HG03575 (cell line): Measurements from ENCODE around the gene RNF217.
"Not testable (repeated sequence)": the region's sequence is repeated elsewhere in the genome, so short reads cannot be mapped to it uniquely, and the experiment has no call there.

Experiments
- ATAC-seq: cut with Tn5 transposase; IDR thresholded peaks from one replicate; pipeline ENCODE4 v1.9.1; 2021; ENCODE audit not compliant: unreplicated experiment, insufficient number of reproducible peaks, low FRiP score; ENCODE audit errors: extremely low read depth

RNF217 gene

DNA sequence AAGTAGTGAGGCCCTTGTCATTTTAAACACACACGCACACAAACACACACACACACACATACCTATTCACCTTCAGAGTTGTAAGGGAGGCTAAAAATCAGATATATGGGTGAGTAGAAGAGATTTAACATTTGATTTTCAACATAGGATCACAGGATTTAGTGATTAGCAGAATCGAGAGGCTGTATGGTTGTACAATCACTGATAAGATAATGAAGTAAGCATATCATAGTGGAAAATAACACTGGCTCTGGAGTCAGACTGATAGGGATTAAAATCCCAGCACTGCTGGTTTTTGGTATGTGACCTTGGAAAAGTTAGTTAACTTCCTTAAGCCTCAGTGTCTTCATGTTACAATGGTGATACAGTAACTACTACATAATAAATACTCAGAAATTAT, 40.8 kb downstream of the RNF217 start:
- ATAC-seq = no peak

DNA sequence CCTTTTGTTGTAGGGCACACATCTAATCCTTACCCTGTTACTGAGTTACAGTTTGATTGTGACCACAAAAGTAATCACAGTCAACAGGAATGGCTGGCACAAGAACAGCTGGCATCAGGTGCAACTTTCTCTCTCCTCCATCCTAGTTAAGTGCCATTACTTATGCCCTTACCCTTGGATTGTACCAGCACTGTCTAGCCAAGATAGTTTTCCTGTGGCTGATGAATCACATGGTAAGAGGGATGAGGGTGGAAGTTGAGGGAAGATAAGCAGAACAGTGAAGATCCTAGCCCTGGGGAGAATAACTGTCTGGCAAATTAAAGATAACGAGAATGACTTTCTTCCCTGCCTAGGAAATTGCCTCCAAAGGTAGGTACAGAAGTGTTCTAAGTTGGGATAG, 42.0 kb downstream of the RNF217 start:
- no peak for ATAC-seq

DNA sequence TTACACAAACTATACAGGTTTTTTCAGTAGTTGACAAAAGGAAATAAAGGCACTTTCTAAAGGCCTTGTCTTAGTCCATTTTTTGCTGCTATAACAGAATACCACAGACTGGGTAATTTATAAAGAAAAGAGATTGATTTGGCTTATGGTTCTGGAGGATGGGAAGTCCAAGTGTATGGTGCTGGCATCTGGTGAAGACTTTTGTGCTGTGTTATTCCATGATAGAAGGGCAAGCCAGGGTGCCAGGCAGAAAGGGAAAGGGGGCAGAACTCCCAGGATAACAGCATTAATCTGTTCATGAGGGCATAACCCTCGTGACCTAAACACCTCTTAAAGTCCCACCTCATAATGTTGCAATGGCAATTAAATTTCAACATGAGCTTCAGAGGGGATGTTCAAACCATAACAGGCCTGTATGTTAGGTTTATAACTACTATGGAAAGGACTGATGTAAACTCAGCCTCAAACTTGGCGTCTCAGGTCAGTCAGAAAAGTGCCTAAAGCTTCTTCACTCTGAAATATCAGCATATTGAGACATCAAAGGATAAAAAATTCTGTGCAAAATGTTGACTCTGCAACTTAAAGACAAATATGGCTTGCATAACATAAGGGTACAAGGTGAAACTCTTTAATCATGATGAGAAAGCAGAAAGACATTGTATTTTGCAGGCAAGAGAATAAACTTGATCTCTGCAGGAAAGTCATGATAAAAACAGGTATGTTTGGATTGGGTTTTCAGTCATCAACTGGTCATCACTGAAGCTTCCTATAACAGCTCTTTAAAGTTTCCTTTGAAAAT, 42.8 kb downstream of the RNF217 start:
- ATAC-seq = no peak

DNA sequence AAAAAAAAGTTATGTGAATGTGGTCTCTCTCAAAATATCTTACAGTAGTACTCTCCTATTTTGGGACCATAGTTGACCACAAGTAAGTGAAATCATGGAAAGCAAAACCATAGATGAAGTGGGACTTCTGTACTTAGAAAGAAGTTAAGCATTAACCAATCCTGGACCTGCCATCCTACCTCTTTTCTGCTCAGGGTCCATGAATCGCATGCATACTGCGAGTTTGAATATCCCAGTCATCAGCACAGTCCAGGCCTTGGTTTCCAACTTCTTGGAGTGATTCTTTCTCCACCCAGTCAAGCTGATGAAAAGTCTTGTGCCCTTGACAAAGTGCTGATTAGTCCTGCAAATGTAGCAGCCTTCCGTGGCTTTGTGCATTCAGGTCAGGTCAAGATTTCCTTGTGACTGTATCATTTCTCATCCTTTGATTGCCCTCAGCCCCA, 46.0 kb downstream of the RNF217 start:
- no peak for ATAC-seq

GRCh38 chr6:125008957-125009356, 46.7 kb downstream of the RNF217 start:
- no peak for ATAC-seq

DNA sequence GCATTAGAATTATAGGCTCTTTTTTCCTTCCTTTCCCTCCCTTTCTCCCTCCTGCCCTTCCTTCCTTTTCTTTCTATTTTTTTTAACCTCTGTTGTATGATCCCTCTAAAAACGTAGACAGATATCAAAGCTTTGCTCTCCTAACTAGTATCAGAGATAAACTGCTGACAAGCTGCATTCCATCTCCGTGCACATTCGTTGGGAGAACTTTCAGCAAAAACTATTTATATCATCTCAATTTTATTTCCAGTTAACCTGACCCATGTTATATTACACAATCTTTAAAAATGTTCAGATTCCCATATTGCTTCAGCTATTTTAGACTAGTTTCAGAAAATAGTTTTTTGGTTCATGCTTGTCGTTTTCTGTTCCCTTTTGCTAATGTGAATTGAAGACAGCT, 47.3 kb downstream of the RNF217 start:
- ATAC-seq = no peak

DNA sequence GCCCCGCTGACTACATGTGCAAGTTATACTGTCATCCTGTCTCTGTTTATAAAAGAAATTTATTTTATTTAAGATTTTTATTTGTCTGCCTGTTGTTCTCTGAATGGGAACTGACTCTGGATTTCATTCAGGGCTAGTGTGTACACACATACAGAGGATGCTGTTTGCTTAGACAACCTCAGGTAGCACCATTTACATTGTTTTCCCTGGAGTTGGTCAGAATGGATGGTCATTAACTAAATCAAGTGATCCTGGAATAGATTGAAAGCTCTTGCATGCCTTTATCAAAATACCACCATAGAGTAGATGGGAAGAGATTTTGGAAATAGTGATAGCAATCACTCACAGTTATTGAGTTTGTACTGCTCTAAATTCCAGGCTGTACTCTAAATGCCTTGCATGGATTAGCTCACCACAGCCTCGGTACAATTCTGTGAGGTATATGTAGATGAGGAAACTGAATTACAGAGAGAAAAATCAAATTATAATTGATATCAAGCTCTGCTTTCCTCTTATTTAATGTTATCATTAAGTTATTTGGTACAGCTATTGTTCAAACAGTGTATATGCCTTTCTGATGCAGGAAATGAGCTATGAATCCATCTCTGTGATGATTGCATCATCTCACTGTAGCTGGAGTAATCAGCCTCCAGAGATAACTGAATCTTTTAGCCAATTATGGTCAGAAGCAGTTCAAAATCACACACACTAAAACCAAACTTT, 51.9 kb downstream of the RNF217 start:
- ATAC-seq = no peak

GRCh38 chr6:125014661-125014957, 52.4 kb downstream of the RNF217 start:
- ATAC-seq = no peak

GRCh38 chr6:125015152-125015551, 52.9 kb downstream of the RNF217 start:
- no peak for ATAC-seq

DNA sequence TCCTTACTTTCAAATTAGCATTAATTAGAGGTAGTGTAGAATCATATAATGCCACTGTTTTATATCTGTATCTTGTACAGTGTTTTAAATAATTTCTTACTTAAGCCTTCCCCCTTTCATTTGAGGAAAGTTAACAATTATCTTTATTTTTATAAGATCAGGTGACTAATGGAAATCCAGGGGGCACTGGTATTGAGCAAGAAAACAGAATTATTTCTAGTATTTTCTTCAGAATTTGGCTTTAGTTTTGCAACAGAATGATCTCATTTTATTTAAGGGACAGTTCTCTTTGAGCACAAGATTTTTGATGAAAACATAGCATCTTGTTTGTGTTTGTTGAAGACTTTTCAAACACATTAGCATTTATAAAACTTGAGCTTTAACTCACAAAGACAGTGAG, 55.9 kb downstream of the RNF217 start:
- ATAC-seq = no peak

- ATAC-seq = no peak
Measured at GRCh38 chr6:125019281-125019680, 57.0 kb downstream of the RNF217 start.

- no peak for ATAC-seq
Measured at GRCh38 chr6:125019918-125020317, 57.7 kb downstream of the RNF217 start.

DNA sequence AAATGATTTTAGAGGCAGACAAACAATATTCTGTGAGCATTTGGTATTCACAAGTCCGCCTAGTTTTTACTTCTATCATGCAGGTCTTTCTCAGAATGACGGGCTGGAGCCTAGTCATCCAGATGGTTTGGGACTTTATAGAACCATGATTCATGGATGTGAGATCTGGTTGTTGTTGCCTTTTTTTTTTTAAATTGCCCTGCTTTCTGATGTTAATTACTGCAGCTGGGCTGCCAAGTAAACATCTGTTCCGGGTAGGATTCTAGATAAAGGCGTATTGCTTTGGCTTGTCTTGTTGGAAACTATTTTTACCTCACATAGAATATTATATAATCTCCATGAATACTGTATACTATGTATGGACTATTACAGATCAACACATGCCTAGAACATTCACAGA, 58.1 kb downstream of the RNF217 start:
- ATAC-seq = no peak

- no peak for ATAC-seq
Measured at GRCh38 chr6:125022391-125022989, 60.3 kb downstream of the RNF217 start.

DNA sequence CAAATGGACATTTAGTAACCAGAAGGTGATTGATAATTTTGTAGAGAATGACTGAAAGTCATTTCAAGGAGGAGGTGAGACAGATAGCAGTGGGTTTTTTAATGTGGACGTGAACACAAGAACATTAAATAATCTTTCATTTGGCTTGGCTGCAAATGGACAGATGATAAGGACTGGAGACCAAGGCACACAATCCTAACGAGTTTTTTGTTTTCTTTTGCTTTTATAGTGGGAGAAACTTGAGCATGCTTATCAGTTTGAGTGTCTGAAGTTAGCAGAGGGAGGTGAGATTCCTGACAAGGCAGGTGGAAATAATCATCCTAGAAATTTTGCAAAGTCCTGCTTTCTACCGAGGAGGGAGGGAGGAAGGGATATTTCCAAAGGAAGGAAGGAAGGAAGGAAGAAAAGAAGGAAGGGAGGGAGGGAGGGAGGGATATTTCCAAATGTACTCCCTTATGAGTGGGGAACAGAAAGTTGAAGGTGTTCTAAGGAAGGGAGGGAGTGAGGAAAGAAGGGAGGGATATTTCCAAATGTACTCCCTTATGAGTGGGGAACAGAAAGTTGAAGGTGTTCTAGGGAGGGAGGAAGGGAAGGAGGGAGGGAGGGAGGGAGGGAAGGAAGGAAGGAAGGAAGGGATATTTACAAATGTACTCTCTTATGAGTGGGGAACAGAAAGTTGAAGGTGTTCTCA, 63.1 kb downstream of the RNF217 start:
- no peak for ATAC-seq

DNA sequence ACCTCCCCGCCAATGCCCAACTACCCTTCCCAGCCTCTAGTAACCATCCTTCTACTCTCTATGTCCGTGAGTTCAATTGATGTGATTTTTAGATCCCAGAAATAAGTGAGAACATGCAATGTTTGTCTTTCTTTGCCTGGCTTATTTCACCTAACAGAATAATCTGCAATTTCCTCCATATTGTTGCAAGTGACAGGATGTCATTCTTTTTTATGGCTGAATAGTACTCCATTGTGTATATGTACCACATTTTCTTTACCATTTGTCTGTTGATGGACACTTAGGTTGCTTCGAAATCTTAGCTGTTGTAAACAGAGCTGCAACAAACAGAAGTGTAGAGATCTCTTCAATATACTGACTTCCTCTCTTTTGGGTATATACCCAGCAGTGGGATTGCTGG, 65.0 kb downstream of the RNF217 start:
- ATAC-seq = no peak

- ATAC-seq = no peak
Measured at GRCh38 chr6:125030969-125031368, 68.7 kb downstream of the RNF217 start.

- ATAC-seq = no peak
Measured at GRCh38 chr6:125031385-125031784, 69.1 kb downstream of the RNF217 start.

DNA sequence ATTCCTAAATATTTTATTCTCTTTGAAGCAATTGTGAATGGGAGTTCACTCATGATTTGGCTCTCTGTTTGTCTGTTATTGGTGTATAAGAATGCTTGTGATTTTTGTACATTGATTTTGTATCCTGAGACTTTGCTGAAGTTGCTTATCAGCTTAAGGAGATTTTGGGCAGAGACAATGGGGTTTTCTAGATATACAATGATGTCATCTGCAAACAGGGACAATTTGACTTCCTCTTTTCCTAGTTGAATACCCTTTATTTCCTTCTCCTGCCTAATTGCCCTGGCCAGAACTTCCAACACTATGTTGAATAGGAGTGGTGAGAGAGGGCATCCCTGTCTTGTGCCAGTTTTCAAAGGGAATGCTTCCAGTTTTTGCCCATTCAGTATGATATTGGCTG, 72.7 kb downstream of the RNF217 start:
- not testable (repeated sequence) for ATAC-seq

DNA sequence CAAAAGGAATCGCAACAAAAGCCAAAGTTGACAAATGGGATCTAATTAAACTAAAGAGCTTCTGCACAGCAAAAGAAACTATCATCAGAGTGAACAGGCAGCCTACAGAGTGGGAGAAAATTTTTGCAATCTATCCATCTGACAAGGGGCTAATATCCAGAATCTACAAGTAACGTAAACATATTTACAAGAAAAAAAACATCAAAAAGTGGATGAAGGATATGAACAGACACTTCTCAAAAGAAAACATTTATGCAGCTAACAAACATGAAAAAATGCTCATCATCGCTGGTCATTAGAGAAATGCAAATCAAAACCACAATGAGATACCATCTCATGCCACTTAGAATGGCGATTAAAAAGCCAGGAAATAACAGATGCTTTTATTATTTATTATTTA, 74.2 kb downstream of the RNF217 start:
- not testable (repeated sequence) for ATAC-seq
